K562 (cell line): ENCODE data around the gene SRL. TPM values are rescaled to one million over a fixed set of nuclear protein-coding genes. Genes with fewer than 3 reads are reported as not detected.

ENCODE experiments used
- ARNT ChIP-seq, 2 experiments: fragments of 450-650 bp; IDR thresholded peaks; 2 replicates each; pipeline ENCODE4 v1.6.1; 2016; ENCODE audit warnings: mild to moderate bottlenecking in 1 of 2
- CBFA2T3 ChIP-seq: fragments of 450-650 bp; IDR thresholded peaks from 2 replicates; pipeline ENCODE4 v1.6.1; 2017
- CTBP1 ChIP-seq: fragments of 450-650 bp; IDR thresholded peaks from 2 replicates; pipeline ENCODE4 v1.6.1; 2016; ENCODE audit warnings: borderline replicate concordance
- EGR1 ChIP-seq: fragments of 450-650 bp; conservative IDR thresholded peaks from 2 replicates; pipeline ENCODE4 v1.6.1; 2017; ENCODE audit warnings: mild to moderate bottlenecking
- ESRRA ChIP-seq: fragments of 450-650 bp; IDR thresholded peaks from 2 replicates; pipeline ENCODE4 v1.6.1; 2014; ENCODE audit warnings: low read depth, mild to moderate bottlenecking, moderate library complexity, borderline replicate concordance
- ETV1 ChIP-seq: fragments of 450-650 bp; conservative IDR thresholded peaks from 2 replicates; pipeline ENCODE4 v1.6.1; 2016; ENCODE audit warnings: missing genetic modification characterization, control low read depth, low read depth, missing compliant biosample characterization
- ETV5 ChIP-seq: sonication (generic); formaldehyde crosslinking; IDR thresholded peaks from 2 replicates; pipeline ENCODE4 v1.4.0; 2020; ENCODE audit warnings: low read depth, mild to moderate bottlenecking, missing genetic modification reagents
- FOXJ2 ChIP-seq: fragments of 200-800 bp; sonication (Bioruptor generic); IDR thresholded peaks from 2 replicates; pipeline ENCODE4 v1.6.1; 2016; ENCODE audit warnings: missing genetic modification characterization, missing compliant biosample characterization
- L3MBTL2 ChIP-seq: fragments of 450-650 bp; IDR thresholded peaks from 2 replicates; pipeline ENCODE4 v1.6.1; 2016; ENCODE audit warnings: mild to moderate bottlenecking, moderate library complexity
- NRF1 ChIP-seq, 2 experiments: fragments of 450-650 bp; IDR thresholded peaks in 1 of 2; conservative IDR thresholded peaks in 1 of 2; 2 replicates each; pipeline ENCODE4 v1.6.1; 2014; ENCODE audit warnings: mild to moderate bottlenecking in 2 of 2
- RBM34 ChIP-seq: fragments of 200-400 bp; formaldehyde crosslinking; IDR thresholded peaks from 2 replicates; pipeline ENCODE4 v1.6.1; 2018; ENCODE audit warnings: low read length, borderline replicate concordance; ENCODE audit not compliant: insufficient read depth
- RCOR1 ChIP-seq, 2 experiments: IDR thresholded peaks; 2 replicates each; pipeline ENCODE4 v1.6.1; 2012; ENCODE audit warnings: low read depth in 2 of 2, low read length in 2 of 2, borderline replicate concordance in 1 of 2, improper control_type of control experiment in 1 of 2
- SRF ChIP-seq, 2 experiments: fragments of 250-450, 450-650 bp in 1 of 2; sonication (Bioruptor Pico) in 1 of 2; sonication (generic) in 1 of 2; formaldehyde crosslinking; IDR thresholded peaks; 2 replicates each; pipeline versions ENCODE4 v1.5.0 to v1.5.1; 2020 to 2022; ENCODE audit warnings: mild to moderate bottlenecking in 1 of 2, missing genetic modification reagents in 1 of 2
- TGIF2 ChIP-seq: sonication (generic); formaldehyde crosslinking; IDR thresholded peaks from 2 replicates; pipeline ENCODE4 v1.8.1; 2022; ENCODE audit warnings: mild to moderate bottlenecking, missing genetic modification reagents, moderate library complexity
- ZNF12 ChIP-seq: sonication (generic); formaldehyde crosslinking; IDR thresholded peaks from 2 replicates; pipeline ENCODE4 v1.4.0; 2020; ENCODE audit warnings: mild to moderate bottlenecking, missing genetic modification reagents
- polyA plus RNA-seq, 8 experiments: library from polyadenylated mRNA; depleted of rRNA in 4 of 8; stranded (reverse) in 5 of 8; unstranded in 3 of 8; fragments of >200 nt; fragmentation: Nextera tagmentation in 2 of 8; fragmentation: Illumina TruSeq in 1 of 8; extraction: Ambion mirVana in 2 of 8; extraction: Trizol in 1 of 8; gene quantifications; 2 replicates each; pipeline versions ENCODE4 v1.2.1 to v1.2.3, GENCODE V29; 2011 to 2014; ENCODE audit warnings: inconsistent platforms in 1 of 8, missing spikeins in 1 of 8
- total RNA-seq, 7 experiments: library from RNA; depleted of rRNA in 6 of 7; stranded (reverse); fragments of >200 nt in 6 of 7; fragmentation: Illumina TruSeq in 2 of 7; extraction: Trizol in 2 of 7; gene quantifications; 2 replicates each; pipeline versions ENCODE4 v1.2.1 to v1.2.3, GENCODE V29; 2011 to 2021; ENCODE audit warnings: low replicate concordance in 1 of 7
- TF ChIP-seq, protein P1 (sequence below), 2 experiments: fragments of 450-650 bp in 1 of 2; sonication (generic) in 1 of 2; formaldehyde crosslinking in 1 of 2; IDR thresholded peaks in 1 of 2; conservative IDR thresholded peaks in 1 of 2; 2 replicates each; pipeline versions ENCODE4 v1.6.1 to v1.8.1; 2016 to 2023; ENCODE audit warnings: mild to moderate bottlenecking in 2 of 2, moderate library complexity in 2 of 2, inconsistent platforms in 1 of 2, missing genetic modification reagents in 1 of 2
- TF ChIP-seq, protein P2 (sequence below): sonication (generic); formaldehyde crosslinking; IDR thresholded peaks from 2 replicates; pipeline ENCODE4 v1.8.0; 2022; ENCODE audit warnings: missing genetic modification reagents, mild to moderate bottlenecking, moderate library complexity, borderline replicate concordance
- TF ChIP-seq, protein P3 (sequence below): fragments of 450-650 bp; IDR thresholded peaks from 2 replicates; pipeline ENCODE4 v1.6.1; 2017; ENCODE audit warnings: mild to moderate bottlenecking, moderate library complexity

The SRL gene
- total and polyA plus RNA-seq, 9 of the 15 experiments (the other 6 are each of a cell fraction or from before 2014, with no cell fraction given), result 0.01 TPM; not detected in 8

DNA sequence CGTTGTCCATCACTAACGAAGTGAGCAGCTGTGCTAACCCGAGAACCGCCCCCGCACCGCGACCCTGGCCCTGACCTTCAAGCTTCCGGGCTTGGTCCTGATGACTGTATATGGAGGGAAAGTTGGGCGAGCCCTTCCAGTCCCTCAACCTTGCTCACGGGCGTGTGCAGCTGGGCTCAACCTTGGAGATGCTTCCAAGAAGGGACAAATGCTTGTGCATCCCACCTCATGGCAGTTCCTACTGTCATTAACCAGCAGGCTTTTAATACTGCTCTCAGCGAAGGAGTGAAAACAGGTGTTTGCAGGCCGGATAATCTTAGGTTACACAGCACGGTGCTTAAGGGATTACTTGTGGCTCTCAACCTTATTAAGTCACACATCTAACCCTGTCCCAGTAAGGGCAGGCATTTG lies 33.5 kb downstream of the SRL start (continued):
- TF ChIP-seq, protein P1, sequence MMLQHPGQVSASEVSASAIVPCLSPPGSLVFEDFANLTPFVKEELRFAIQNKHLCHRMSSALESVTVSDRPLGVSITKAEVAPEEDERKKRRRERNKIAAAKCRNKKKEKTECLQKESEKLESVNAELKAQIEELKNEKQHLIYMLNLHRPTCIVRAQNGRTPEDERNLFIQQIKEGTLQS (IDR thresholded peaks at IDR 0.05), result no peak
- TF ChIP-seq, protein P1 (CRISPR knock-in tag; conservative IDR thresholded peaks at IDR 0.05), result no peak
- TF ChIP-seq RCOR1 (IDR thresholded peaks at IDR 0.05; ENCODE audit: borderline replicate concordance in 1 of 2, low read depth in 2 of 2, low read length in 2 of 2) (peak in 1 of 2 experiments; percentile 55; a peak in 1 of 4 replicates), TGIF2 (CRISPR knock-in tag) (no peak), L3MBTL2 (peak; percentile 38; the same call in 1 of the 2 replicates), SRF (CRISPR knock-in tag; IDR thresholded peaks at IDR 0.05) (peak in 1 of 2 experiments; percentile 86; a peak in 2 of 4 replicates), NRF1 (conservative IDR thresholded peaks at IDR 0.05 in 1 of 2, IDR thresholded peaks at IDR 0.05 in 1 of 2) (peak in 1 of 2 experiments; percentile 19; a peak in 1 of 4 replicates), ESRRA (peak; percentile 91), CTBP1 (peak; percentile 45; the same call in 1 of the 2 replicates), RBM34 (no peak), ZNF12 (CRISPR knock-in tag) (no peak), ETV5 (CRISPR knock-in tag) (peak; percentile 43; the same call in 1 of the 2 replicates), ETV1 (tag) (0 out of 2 replicates have a peak, but pooled peaks have one; percentile 16), ARNT (IDR thresholded peaks at IDR 0.05) (no peak), EGR1 (peak; percentile 94), FOXJ2 (no peak), CBFA2T3 (peak; percentile 18; the same call in 1 of the 2 replicates)
- TF ChIP-seq, protein P2, sequence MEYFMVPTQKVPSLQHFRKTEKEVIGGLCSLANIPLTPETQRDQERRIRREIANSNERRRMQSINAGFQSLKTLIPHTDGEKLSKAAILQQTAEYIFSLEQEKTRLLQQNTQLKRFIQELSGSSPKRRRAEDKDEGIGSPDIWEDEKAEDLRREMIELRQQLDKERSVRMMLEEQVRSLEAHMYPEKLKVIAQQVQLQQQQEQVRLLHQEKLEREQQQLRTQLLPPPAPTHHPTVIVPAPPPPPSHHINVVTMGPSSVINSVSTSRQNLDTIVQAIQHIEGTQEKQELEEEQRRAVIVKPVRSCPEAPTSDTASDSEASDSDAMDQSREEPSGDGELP (CRISPR knock-in tag), result peak; percentile 58; the same call in 1 of the 2 replicates
- TF ChIP-seq, protein P3, sequence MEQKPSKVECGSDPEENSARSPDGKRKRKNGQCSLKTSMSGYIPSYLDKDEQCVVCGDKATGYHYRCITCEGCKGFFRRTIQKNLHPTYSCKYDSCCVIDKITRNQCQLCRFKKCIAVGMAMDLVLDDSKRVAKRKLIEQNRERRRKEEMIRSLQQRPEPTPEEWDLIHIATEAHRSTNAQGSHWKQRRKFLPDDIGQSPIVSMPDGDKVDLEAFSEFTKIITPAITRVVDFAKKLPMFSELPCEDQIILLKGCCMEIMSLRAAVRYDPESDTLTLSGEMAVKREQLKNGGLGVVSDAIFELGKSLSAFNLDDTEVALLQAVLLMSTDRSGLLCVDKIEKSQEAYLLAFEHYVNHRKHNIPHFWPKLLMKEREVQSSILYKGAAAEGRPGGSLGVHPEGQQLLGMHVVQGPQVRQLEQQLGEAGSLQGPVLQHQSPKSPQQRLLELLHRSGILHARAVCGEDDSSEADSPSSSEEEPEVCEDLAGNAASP, result no peak
- TF ChIP-seq, all 486 proteins: peak for 13
